Measurements from ENCODE around the gene GRIA1. TPM values are rescaled to one million over a fixed set of nuclear protein-coding genes. Genes with fewer than 3 reads are reported as not detected.
"Not testable (repeated sequence)": the region's sequence is repeated elsewhere in the genome, so short reads cannot be mapped to it uniquely, and the experiment has no call there.

The GRIA1 gene

DNA sequence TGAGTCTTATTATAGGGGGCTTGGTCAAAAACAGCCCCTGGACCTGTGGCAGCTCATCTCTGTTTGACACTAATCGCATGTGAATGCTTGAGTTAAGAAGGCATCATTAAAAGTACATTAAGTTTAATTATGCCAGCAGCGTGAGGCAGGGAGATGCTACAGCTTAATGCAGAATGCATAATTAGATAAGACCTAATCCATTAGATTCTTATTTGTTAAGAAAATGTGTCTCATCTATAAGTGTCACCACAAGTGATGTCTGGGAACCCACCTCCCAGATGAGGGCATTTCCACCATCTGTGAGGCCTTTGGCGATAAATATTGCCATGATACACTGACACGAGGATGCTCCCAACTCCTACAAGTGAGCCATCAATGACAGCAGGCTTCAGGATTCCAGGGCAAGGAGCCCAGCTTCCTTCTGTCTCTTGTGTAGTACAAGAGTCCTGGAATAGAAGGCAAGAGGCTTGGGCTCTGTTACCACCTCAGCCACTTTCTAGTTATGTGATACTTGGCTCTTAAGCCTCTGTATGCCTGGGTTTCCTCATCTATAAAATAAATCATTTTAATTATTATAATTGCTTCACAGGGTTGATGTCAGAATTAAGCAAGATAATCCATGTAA, 345.5 kb downstream of the GRIA1 start:
- Histone ChIP-seq H3K27ac (ENCODE audit: low read depth, low read length) (no peak overlapping the region), H2BK5ac (ENCODE audit: low read length) (no peak overlapping the region), H3K36me3 (ENCODE audit: control insufficient read depth, insufficient read depth, low read length) (no peaks in the 10 kb centered on the region), H3K4me2 (ENCODE audit: low read length) (no peak overlapping the region), H3K18ac (ENCODE audit: low read length) (no peak overlapping the region), H3K4me3 (ENCODE audit: low read length) (no peak overlapping the region), H2AK5ac (ENCODE audit: low read length) (no peak overlapping the region), H3K4ac (ENCODE audit: low read depth, low read length) (no peak overlapping the region), H3K4me1 (ENCODE audit: control insufficient read depth, low read depth, low read length) (no peaks in the 10 kb centered on the region), H4K5ac (ENCODE audit: low read length) (no peak overlapping the region), H3K9ac (ENCODE audit: low read length) (no peak overlapping the region), H4K8ac (ENCODE audit: low read depth, low read length) (no peak overlapping the region), H3K23ac (ENCODE audit: low read length) (no peak overlapping the region), H3K79me2 (ENCODE audit: control insufficient read depth, insufficient read depth, low read length) (no peaks in the 10 kb centered on the region), H2BK15ac (replicated peaks; ENCODE audit: low read depth) (no peak overlapping the region), H3K56ac (ENCODE audit: low read length) (no peak overlapping the region), H3K79me1 (ENCODE audit: low read length) (no peaks in the 10 kb centered on the region), H2BK120ac (ENCODE audit: low read depth, low read length) (no peak overlapping the region), H3K27me3 (ENCODE audit: insufficient read depth, low read length, poor library complexity) (no peaks in the 10 kb centered on the region)
- WGBS (ENCODE audit: extremely low coverage, insufficient coverage, low lambda C conversion rate), result no CpG with 5 or more reads among the region's 4 CpGs
- DNase-seq, result no peak

GRCh38 chr5:153849303-153850113, 359.0 kb downstream of the GRIA1 start:
- no CpG with 5 or more reads among the region's 6 CpGs for WGBS (ENCODE audit: extremely low coverage, insufficient coverage, low lambda C conversion rate)
- not testable (repeated sequence) for H3K79me2 ChIP-seq (ENCODE audit: control insufficient read depth, insufficient read depth, low read length); H3K27me3 ChIP-seq (ENCODE audit: insufficient read depth, low read length, poor library complexity); H3K23ac ChIP-seq (ENCODE audit: low read length); H2BK120ac ChIP-seq (ENCODE audit: low read depth, low read length); H3K56ac ChIP-seq (ENCODE audit: low read length); H3K9ac ChIP-seq (ENCODE audit: low read length); DNase-seq; H4K8ac ChIP-seq (ENCODE audit: low read depth, low read length); H3K36me3 ChIP-seq (ENCODE audit: control insufficient read depth, insufficient read depth, low read length); H2AK5ac ChIP-seq (ENCODE audit: low read length); H3K4me1 ChIP-seq (ENCODE audit: control insufficient read depth, low read depth, low read length); H3K18ac ChIP-seq (ENCODE audit: low read length); H2BK5ac ChIP-seq (ENCODE audit: low read length); H4K5ac ChIP-seq (ENCODE audit: low read length); H3K4me2 ChIP-seq (ENCODE audit: low read length); H3K27ac ChIP-seq (ENCODE audit: low read depth, low read length); H3K79me1 ChIP-seq (ENCODE audit: low read length); H2BK15ac ChIP-seq (replicated peaks; ENCODE audit: low read depth); H3K4ac ChIP-seq (ENCODE audit: low read depth, low read length); H3K4me3 ChIP-seq (ENCODE audit: low read length)

DNA sequence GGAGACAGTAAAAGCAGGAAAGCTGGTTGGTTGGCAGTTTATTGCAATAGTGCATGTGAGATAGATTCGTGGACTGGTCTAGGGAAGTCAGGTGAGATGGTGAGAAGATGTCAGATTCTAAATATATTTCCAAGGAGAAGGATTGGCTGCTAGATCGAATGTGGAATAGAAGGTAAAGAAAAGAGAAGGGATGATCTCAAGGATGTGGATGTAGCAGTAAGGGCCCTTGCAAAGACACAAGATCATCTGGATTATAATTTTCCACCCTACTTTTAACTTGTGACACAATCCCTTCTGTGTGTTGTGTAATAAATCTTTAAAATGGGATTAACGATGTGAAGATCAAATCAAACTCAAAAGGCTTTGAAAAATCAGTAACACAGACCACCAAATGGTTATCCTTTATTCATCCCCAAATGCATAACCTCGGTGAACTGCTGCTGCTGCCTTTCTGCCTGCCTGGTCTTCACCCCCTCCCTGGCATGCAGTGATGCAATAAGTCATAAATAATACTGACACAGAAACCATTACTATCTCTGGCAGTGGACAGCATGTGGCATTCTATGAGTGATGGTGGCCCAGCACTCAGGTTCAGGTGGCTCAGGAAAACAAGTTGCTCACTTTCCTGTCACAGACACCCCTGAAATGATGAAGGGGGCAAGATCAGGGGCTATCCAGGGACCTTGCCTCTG, 369.9 kb downstream of the GRIA1 start:
- H3K36me3 ChIP-seq (ENCODE audit: control insufficient read depth, insufficient read depth, low read length), result no peaks in the 10 kb centered on the region
- WGBS (ENCODE audit: extremely low coverage, insufficient coverage, low lambda C conversion rate), result no CpG with 5 or more reads among the region's 4 CpGs
- DNase-seq, result no peak

DNA sequence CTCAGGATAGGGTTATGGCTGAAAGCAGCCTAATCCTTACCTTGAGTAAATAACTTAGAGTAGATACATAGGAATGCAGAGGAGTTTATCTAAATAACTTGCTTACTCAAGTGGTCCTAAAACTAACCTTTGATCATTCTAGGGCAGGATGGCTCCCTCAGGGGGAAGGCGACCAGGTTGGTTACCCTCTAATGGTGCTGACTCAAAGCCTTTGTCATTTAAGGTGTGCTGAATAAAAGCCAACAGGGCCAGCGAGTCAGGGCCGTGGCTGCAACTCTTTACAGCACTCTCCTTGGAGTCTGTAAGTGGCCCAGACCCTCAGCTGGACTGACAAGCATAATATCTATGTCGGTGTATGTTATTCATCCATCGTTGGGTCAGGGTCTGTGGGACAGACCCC, 372.4 kb downstream of the GRIA1 start:
- not testable (repeated sequence) for H2BK120ac ChIP-seq (ENCODE audit: low read depth, low read length); H2BK15ac ChIP-seq (replicated peaks; ENCODE audit: low read depth); H3K79me2 ChIP-seq (ENCODE audit: control insufficient read depth, insufficient read depth, low read length); H3K27me3 ChIP-seq (ENCODE audit: insufficient read depth, low read length, poor library complexity); H3K4me2 ChIP-seq (ENCODE audit: low read length); H3K23ac ChIP-seq (ENCODE audit: low read length); H4K5ac ChIP-seq (ENCODE audit: low read length); H2BK5ac ChIP-seq (ENCODE audit: low read length); H3K4ac ChIP-seq (ENCODE audit: low read depth, low read length); H3K79me1 ChIP-seq (ENCODE audit: low read length); H3K56ac ChIP-seq (ENCODE audit: low read length); H3K27ac ChIP-seq (ENCODE audit: low read depth, low read length); H2AK5ac ChIP-seq (ENCODE audit: low read length); H3K9ac ChIP-seq (ENCODE audit: low read length); H4K8ac ChIP-seq (ENCODE audit: low read depth, low read length); H3K18ac ChIP-seq (ENCODE audit: low read length); H3K4me3 ChIP-seq (ENCODE audit: low read length); H3K4me1 ChIP-seq (ENCODE audit: control insufficient read depth, low read depth, low read length); H3K36me3 ChIP-seq (ENCODE audit: control insufficient read depth, insufficient read depth, low read length); DNase-seq
- no CpG with 5 or more reads among the region's 5 CpGs for whole genome bisulfite sequencing (ENCODE audit: extremely low coverage, insufficient coverage, low lambda C conversion rate)

More for the DNA sequence above, 369.9 kb downstream of the GRIA1 start:
- H3K56ac ChIP-seq (ENCODE audit: low read length), result no peak overlapping the region
- H3K23ac ChIP-seq (ENCODE audit: low read length), result no peak overlapping the region
- H3K18ac ChIP-seq (ENCODE audit: low read length), result no peak overlapping the region
- H3K27me3 ChIP-seq (ENCODE audit: insufficient read depth, low read length, poor library complexity), result no peaks in the 10 kb centered on the region
- H3K79me1 ChIP-seq (ENCODE audit: low read length), result no peaks in the 10 kb centered on the region
- no peaks in the 10 kb centered on the region for H3K79me2 ChIP-seq (ENCODE audit: control insufficient read depth, insufficient read depth, low read length)
- H3K4me2 ChIP-seq (ENCODE audit: low read length), result no peak overlapping the region
- no peak overlapping the region for H2BK120ac ChIP-seq (ENCODE audit: low read depth, low read length)
- H2AK5ac ChIP-seq (ENCODE audit: low read length), result no peak overlapping the region
- no peak overlapping the region for H4K8ac ChIP-seq (ENCODE audit: low read depth, low read length)
- no peak overlapping the region for H3K9ac ChIP-seq (ENCODE audit: low read length)
- no peak overlapping the region for H2BK5ac ChIP-seq (ENCODE audit: low read length)
- no peaks in the 10 kb centered on the region for H3K4me1 ChIP-seq (ENCODE audit: control insufficient read depth, low read depth, low read length)
- no peak overlapping the region for H3K4ac ChIP-seq (ENCODE audit: low read depth, low read length)
- H2BK15ac ChIP-seq (replicated peaks; ENCODE audit: low read depth), result no peak overlapping the region
- no peak overlapping the region for H4K5ac ChIP-seq (ENCODE audit: low read length)
- no peak overlapping the region for H3K4me3 ChIP-seq (ENCODE audit: low read length)
- no peak overlapping the region for H3K27ac ChIP-seq (ENCODE audit: low read depth, low read length)

Small RNAs within 50 kb of the gene (small RNA-seq; reads per million reads assigned to genes)
- gene RN7SL177P (ENCODE audit: insufficient read depth), result not detected

Measured in mesendoderm (in vitro differentiated cells).